ENCODE data around the gene ME2. TPM values are rescaled to one million over a fixed set of nuclear protein-coding genes. Genes with fewer than 3 reads are reported as not detected.
"Not testable (repeated sequence)": the region's sequence is repeated elsewhere in the genome, so short reads cannot be mapped to it uniquely, and the experiment has no call there.

ME2 gene
- total RNA-seq, 1 donor from 2014 or later = 41.9 TPM

GRCh38 chr18:50967714-50968661, 89.1 kb downstream of the ME2 start, which contains the start of gene ELAC1:
ELAC1 (plus strand) TSS chr18:50968040; CDS start chr18:50974405, 6,365 bp downstream.
- no peak for TF ChIP-seq CTCF (IDR thresholded peaks at IDR 0.05; ENCODE audit: partially characterized antibody, unreplicated experiment)
- peak within 1 kb of the TSS; percentile 92 for H3K4me3 Mint-ChIP-seq (ENCODE audit: unreplicated experiment)
- H3K27me3 Mint-ChIP-seq (ENCODE audit: unreplicated experiment) = peaks cover 3% of the 10 kb centered on the region

GRCh38 chr18:50969448-50969847, 90.5 kb downstream of the ME2 start:
- Mint-ChIP-seq H3K4me1 (ENCODE audit: low read depth, unreplicated experiment) (peaks cover 11% of the 10 kb centered on the region), H3K9me3 (ENCODE audit: unreplicated experiment) (no peaks in the 10 kb centered on the region), H3K27me3 (ENCODE audit: unreplicated experiment) (peaks cover 3% of the 10 kb centered on the region), H3K36me3 (ENCODE audit: unreplicated experiment) (no peaks in the 10 kb centered on the region), H3K4me3 (ENCODE audit: unreplicated experiment) (peak overlapping the region; percentile 92), H3K27ac (ENCODE audit: unreplicated experiment) (no peak overlapping the region)
- no peak for TF ChIP-seq CTCF (IDR thresholded peaks at IDR 0.05; ENCODE audit: partially characterized antibody, unreplicated experiment)
- no peak for DNase-seq

More at GRCh38 chr18:50967714-50968661, 89.1 kb downstream of the ME2 start, which contains the start of gene ELAC1:
- peaks cover 2% of the 10 kb centered on the region for H3K9me3 Mint-ChIP-seq (ENCODE audit: unreplicated experiment)
- peak within 1 kb of the TSS; percentile 90 for H3K27ac Mint-ChIP-seq (ENCODE audit: unreplicated experiment)
- peak; percentile 81 for DNase-seq
- peaks cover 10% of the 10 kb centered on the region for H3K36me3 Mint-ChIP-seq (ENCODE audit: unreplicated experiment)
- peaks cover 11% of the 10 kb centered on the region for H3K4me1 Mint-ChIP-seq (ENCODE audit: low read depth, unreplicated experiment)

- H3K27ac Mint-ChIP-seq (ENCODE audit: unreplicated experiment) = no peak overlapping the region
- no peak overlapping the region for H3K4me3 Mint-ChIP-seq (ENCODE audit: unreplicated experiment)
- H3K4me1 Mint-ChIP-seq (ENCODE audit: low read depth, unreplicated experiment) = peaks cover 11% of the 10 kb centered on the region
- peaks cover 3% of the 10 kb centered on the region for H3K27me3 Mint-ChIP-seq (ENCODE audit: unreplicated experiment)
- H3K9me3 Mint-ChIP-seq (ENCODE audit: unreplicated experiment) = no peaks in the 10 kb centered on the region
- DNase-seq = no peak
- TF ChIP-seq CTCF (IDR thresholded peaks at IDR 0.05; ENCODE audit: partially characterized antibody, unreplicated experiment) = no peak
- no peaks in the 10 kb centered on the region for H3K36me3 Mint-ChIP-seq (ENCODE audit: unreplicated experiment)
Observed at GRCh38 chr18:50970006-50970405, 91.1 kb downstream of the ME2 start.

- not testable (repeated sequence) for DNase-seq; H3K4me3 Mint-ChIP-seq (ENCODE audit: unreplicated experiment); H3K27me3 Mint-ChIP-seq (ENCODE audit: unreplicated experiment); H3K27ac Mint-ChIP-seq (ENCODE audit: unreplicated experiment); H3K9me3 Mint-ChIP-seq (ENCODE audit: unreplicated experiment)
- peaks cover 20% of the 10 kb centered on the region for H3K36me3 Mint-ChIP-seq (ENCODE audit: unreplicated experiment)
- peaks cover 11% of the 10 kb centered on the region for H3K4me1 Mint-ChIP-seq (ENCODE audit: low read depth, unreplicated experiment)
Observed at GRCh38 chr18:50972404-50972803, 93.5 kb downstream of the ME2 start.

- DNase-seq = no peak
- Mint-ChIP-seq H3K4me3 (ENCODE audit: unreplicated experiment) (no peak overlapping the region), H3K36me3 (ENCODE audit: unreplicated experiment) (peaks cover 32% of the 10 kb centered on the region), H3K27ac (ENCODE audit: unreplicated experiment) (no peak overlapping the region), H3K4me1 (ENCODE audit: low read depth, unreplicated experiment) (peaks cover 9% of the 10 kb centered on the region), H3K9me3 (ENCODE audit: unreplicated experiment) (peaks cover 4% of the 10 kb centered on the region), H3K27me3 (ENCODE audit: unreplicated experiment) (no peaks in the 10 kb centered on the region)
- TF ChIP-seq CTCF (IDR thresholded peaks at IDR 0.05; ENCODE audit: partially characterized antibody, unreplicated experiment) = no peak
Observed at GRCh38 chr18:50973367-50974126, 94.6 kb downstream of the ME2 start.
